NT2/D1 (cell line): ENCODE results near the gene EIF4E1B.

Experiments used
- SUZ12 ChIP-seq: IDR thresholded peaks from 2 replicates; pipeline ENCODE4 v1.6.1; 2011; ENCODE audit not compliant: insufficient read length, insufficient read depth; ENCODE audit errors: extremely low read depth
- ZNF274 ChIP-seq: IDR thresholded peaks from 2 replicates; pipeline ENCODE4 v1.6.1; 2011; ENCODE audit warnings: mild to moderate bottlenecking, low read depth, low read length

- TF ChIP-seq SUZ12 (no peak), ZNF274 (no peak)
These were observed 14.0 kb upstream of the EIF4E1B start for GRCh38 chr5:176616511-176616910.
